ENCODE results near the gene SELE.

Gene SELE

GRCh38 chr1:169701261-169702005 lies 32.4 kb downstream of the SELE start:
- POLR2A ChIA-PET = no interaction called here
- H3K36me3 ChIP-seq (ENCODE audit: control insufficient read depth in 2 of 2, insufficient read depth in 1 of 2, low read length in 2 of 2) = no peaks in the 10 kb centered on the region
- H3K9me3 ChIP-seq (ENCODE audit: control insufficient read depth, insufficient read depth, low read depth, low read length) = no peaks in the 10 kb centered on the region
- CTCF ChIA-PET = interaction anchor here (0.8 kb wide), 1 partner anchor 152 kb away, joined by 5 read pairs; no protein-coding TSS in a partner anchor
- TF ChIP-seq ZNF24 (tag by site-specific recombination; IDR thresholded peaks at IDR 0.05) (no peak), MZF1 (tag by site-specific recombination; IDR thresholded peaks at IDR 0.05; ENCODE audit: borderline replicate concordance) (no peak), ZNF610 (tag by site-specific recombination; IDR thresholded peaks at IDR 0.05; ENCODE audit: borderline replicate concordance) (no peak), ZNF501 (tag by site-specific recombination; IDR thresholded peaks at IDR 0.05) (no peak), ZFP37 (tag by site-specific recombination; IDR thresholded peaks at IDR 0.05) (no peak), ZNF580 (tag by site-specific recombination; IDR thresholded peaks at IDR 0.05) (no peak), INSM2 (tag by site-specific recombination; IDR thresholded peaks at IDR 0.05) (no peak), ZNF211 (tag by site-specific recombination; IDR thresholded peaks at IDR 0.05; ENCODE audit: low read depth) (no peak), ZNF513 (tag by site-specific recombination; IDR thresholded peaks at IDR 0.05) (no peak)
- H3K27ac ChIP-seq (ENCODE audit: extremely low read depth, low read depth, low read length) = no peak overlapping the region
- H3K4me1 ChIP-seq (ENCODE audit: control insufficient read depth, insufficient read depth, low read length) = no peaks in the 10 kb centered on the region
- no peak overlapping the region for H3K4me3 ChIP-seq (ENCODE audit: low read depth, low read length)

- ChIA-PET POLR2A (no interaction called here), CTCF (interaction anchor here (0.6 to 0.9 kb wide), 2 partner anchors 84 to 98 kb away, joined by 4 read pairs; no protein-coding TSS in a partner anchor)
- Histone ChIP-seq H3K36me3 (ENCODE audit: control insufficient read depth in 2 of 2, insufficient read depth in 1 of 2, low read length in 2 of 2) (no peaks in the 10 kb centered on the region), H3K27ac (ENCODE audit: extremely low read depth, low read depth, low read length) (no peak overlapping the region), H3K9me3 (ENCODE audit: control insufficient read depth, insufficient read depth, low read depth, low read length) (no peaks in the 10 kb centered on the region), H3K4me1 (ENCODE audit: control insufficient read depth, insufficient read depth, low read length) (no peaks in the 10 kb centered on the region), H3K4me3 (ENCODE audit: low read depth, low read length) (no peak overlapping the region)
- TF ChIP-seq ZNF600 (tag by site-specific recombination; IDR thresholded peaks at IDR 0.05) (no peak), OSR2 (tag by site-specific recombination; IDR thresholded peaks at IDR 0.05) (no peak), ZNF548 (tag by site-specific recombination; IDR thresholded peaks at IDR 0.05) (no peak), MEIS1 (CRISPR knock-in tag; IDR thresholded peaks at IDR 0.05; ENCODE audit: borderline replicate concordance) (no peak), ZFP37 (tag by site-specific recombination; IDR thresholded peaks at IDR 0.05) (no peak), ZNF555 (tag by site-specific recombination; conservative IDR thresholded peaks at IDR 0.05) (no peak), ZNF830 (tag by site-specific recombination; IDR thresholded peaks at IDR 0.05; ENCODE audit: low read depth) (no peak), ZNF223 (tag by site-specific recombination; IDR thresholded peaks at IDR 0.05) (no peak), ZNF155 (tag by site-specific recombination; IDR thresholded peaks at IDR 0.05) (no peak), ZNF624 (tag by site-specific recombination; IDR thresholded peaks at IDR 0.05) (no peak), EGR2 (tag by site-specific recombination; IDR thresholded peaks at IDR 0.05; ENCODE audit: low read depth) (no peak), KLF9 (tag by site-specific recombination; IDR thresholded peaks at IDR 0.05; ENCODE audit: low read depth) (no peak), KLF16 (tag by site-specific recombination; IDR thresholded peaks at IDR 0.05) (no peak), ZNF768 (tag by site-specific recombination; IDR thresholded peaks at IDR 0.05) (no peak), ZSCAN23 (tag by site-specific recombination; IDR thresholded peaks at IDR 0.05) (no peak), ATF2 (tag by site-specific recombination; IDR thresholded peaks at IDR 0.05; ENCODE audit: low read depth) (no peak), ZNF114 (tag by site-specific recombination; IDR thresholded peaks at IDR 0.05) (no peak), CTCF (tag by site-specific recombination; IDR thresholded peaks at IDR 0.05) (no peak), ZNF837 (tag by site-specific recombination; IDR thresholded peaks at IDR 0.05) (no peak), ZNF132 (tag by site-specific recombination; IDR thresholded peaks at IDR 0.05; ENCODE audit: borderline replicate concordance) (no peak)
Observed at GRCh38 chr1:169699707-169700106, 34.2 kb downstream of the SELE start.
